T-cell (primary cell): Measurements from ENCODE around the gene GPNMB. TPM values are rescaled to one million over a fixed set of nuclear protein-coding genes. Genes with fewer than 3 reads are reported as not detected.
"Not testable (repeated sequence)": the region's sequence is repeated elsewhere in the genome, so short reads cannot be mapped to it uniquely, and the experiment has no call there.

Source experiments
- ATAC-seq, 4 experiments: fragments of 200-7000 bp in 3 of 4; fragments of 150-1000 bp in 1 of 4; cut with Tn5 transposase; replicated peaks in 1 of 4; 1 replicate in 3 of 4; 2 replicates in 1 of 4; pipeline ENCODE4 v1.10.0; 2021; ENCODE audit warnings: moderate library complexity in 3 of 4, mild to moderate bottlenecking in 2 of 4, moderate number of reproducible peaks in 1 of 4
- CTCF ChIA-PET, 2 donors: fragments of 300-600 bp; sonication (Branson Sonifier 250); formaldehyde crosslinking; loops; one replicate each; lab custom pipeline; 2022; ENCODE audit warnings: antibody characterized with exemption in 2 of 2; lab: Charles Lee
- POLR2A ChIA-PET, 2 donors: fragments of 300-600 bp; sonication (Branson Sonifier 250); formaldehyde crosslinking; loops; one replicate each; lab custom pipeline; 2022; ENCODE audit warnings: antibody characterized with exemption in 2 of 2; lab: Charles Lee
- DNase-seq, 35 experiments: peaks; one replicate each; pipeline versions ENCODE4 v3.0.0 to v3.0.0-alpha.2; 2013 to 2023
- H3K27ac ChIP-seq: one replicate; pipeline ENCODE4 v1.5.1; 2013; ENCODE audit warnings: low read length
- H3K27me3 ChIP-seq, 2 experiments: replicated peaks in 1 of 2; 1 replicate in 1 of 2; 2 replicates in 1 of 2; pipeline versions ENCODE4 v1.6.1 to v1.7.0; 2013; ENCODE audit warnings: low read length in 1 of 2, mixed read lengths in 1 of 2; ENCODE audit not compliant: control insufficient read depth in 2 of 2, insufficient read depth in 2 of 2; ENCODE audit errors: extremely low read depth in 1 of 2
- H3K36me3 ChIP-seq, 2 donors: 1 replicate in 1 of 2; 2 replicates in 1 of 2; pipeline versions ENCODE4 v1.6.1 to v1.7.0; 2013; ENCODE audit warnings: low read length in 1 of 2; ENCODE audit not compliant: control insufficient read depth in 2 of 2, insufficient read depth in 1 of 2; ENCODE audit errors: extremely low read depth in 1 of 2
- H3K4me1 ChIP-seq, 2 experiments: 1 replicate in 1 of 2; 2 replicates in 1 of 2; pipeline versions ENCODE4 v1.6.1 to v1.7.0; 2013; ENCODE audit warnings: low read length in 2 of 2, mixed read lengths in 1 of 2; ENCODE audit not compliant: insufficient read depth in 2 of 2, control insufficient read depth in 1 of 2; ENCODE audit errors: extremely low read depth in 1 of 2
- H3K4me3 ChIP-seq, 2 donors: 1 replicate in 1 of 2; 2 replicates in 1 of 2; pipeline versions ENCODE4 v1.5.1 to v1.7.0; 2013; ENCODE audit warnings: mild to moderate bottlenecking in 2 of 2, low read length in 1 of 2, moderate library complexity in 1 of 2; ENCODE audit not compliant: control insufficient read depth in 1 of 2; ENCODE audit errors: extremely low read depth in 1 of 2
- H3K9me3 ChIP-seq: 2 replicates; pipeline ENCODE4 v1.7.0; 2013
- H3K27ac Mint-ChIP-seq, 2 donors: one replicate each; pipeline ENCODE4 v1.8.0; 2020 to 2021; ENCODE audit warnings: mild to moderate bottlenecking in 2 of 2, mixed read lengths in 2 of 2
- H3K27me3 Mint-ChIP-seq, 2 donors: one replicate each; pipeline ENCODE4 v1.8.0; 2021 to 2022; ENCODE audit warnings: mixed read lengths in 2 of 2
- H3K36me3 Mint-ChIP-seq: one replicate; pipeline ENCODE4 v1.8.0; 2021; ENCODE audit warnings: mixed read lengths
- H3K4me1 Mint-ChIP-seq, 3 donors: one replicate each; pipeline ENCODE4 v1.8.0; 2020 to 2022; ENCODE audit warnings: mixed read lengths in 3 of 3, mild to moderate bottlenecking in 1 of 3
- H3K4me3 Mint-ChIP-seq, 3 donors: one replicate each; pipeline ENCODE4 v1.8.0; 2020 to 2022; ENCODE audit warnings: mild to moderate bottlenecking in 3 of 3, mixed read lengths in 3 of 3, moderate library complexity in 3 of 3
- H3K9me3 Mint-ChIP-seq, 3 donors: one replicate each; pipeline ENCODE4 v1.8.0; 2020 to 2022; ENCODE audit warnings: mixed read lengths in 3 of 3
- WGBS: methylation state at CpG from one replicate; pipeline ENCODE4 v1.1.5; 2013; ENCODE audit warnings: missing lambda C conversion rate; ENCODE audit not compliant: insufficient coverage; 5-methylcytosine and 5-hydroxymethylcytosine counted together
- total RNA-seq, 35 experiments: library from RNA in 6 of 35; stranded (reverse) in 6 of 35; fragments of 120-200 nt in 1 of 35; gene quantifications; one replicate each; pipeline versions ENCODE4 v1.2.1 to v1.2.4 and lab custom pipeline; 2013 to 2026

The GPNMB gene
- total RNA-seq (1 to 10 TPM in 1 of 5 donors, under 1 TPM in 2, not detected in 2; 0.76 to 1.4 (median 0.82) TPM), total RNA-seq (lab: John Stamatoyannopoulos, UW) (0 to 357 (median 0.25) reads per million in 29 experiments)
- total RNA-seq (2013): not detected

- no peak for ATAC-seq
- Histone ChIP-seq H3K27me3 (peaks cover 7 to 35% of the 10 kb centered on the region in 2 experiments), H3K27ac (no peak within 1 kb of the TSS), H3K4me3 (no peak within 1 kb of the TSS), H3K9me3 (no peaks in the 10 kb centered on the region), H3K4me1 (peaks cover 0 to 8% of the 10 kb centered on the region in 2 experiments), H3K36me3 (no peaks in the 10 kb centered on the region)
- ChIA-PET CTCF (no interaction called here), POLR2A (interaction anchor here in 1 of 2 donors (0.5 kb wide), 1 partner anchor 686 kb away, joined by 3 read pairs; no protein-coding TSS in a partner anchor)
- Mint-ChIP-seq H3K27me3 (peaks cover 51 to 70% of the 10 kb centered on the region in 2 donors), H3K4me1 (peaks cover 0 to 3% (median 2%) of the 10 kb centered on the region in 3 donors), H3K4me3 (no peak within 1 kb of the TSS), H3K27ac (peak within 1 kb of the TSS in 1 of 2 donors; percentile 17), H3K36me3 (no peaks in the 10 kb centered on the region), H3K9me3 (peaks cover 2 to 6% (median 6%) of the 10 kb centered on the region in 3 donors)
- 94% methylated on average over 4 of the region's 7 CpGs for WGBS
- no peak for DNase-seq
These were observed at the start of gene GPNMB for GRCh38 chr7:23246555-23246954. TSS of gene GPNMB (plus strand) at chr7:23246775. CDS start at chr7:23246858, 83 bp downstream.

GRCh38 chr7:23197745-23198144 lies 48.8 kb upstream of the GPNMB start:
- not testable (repeated sequence) for H3K4me1 ChIP-seq

GRCh38 chr7:23200331-23200730 lies 46.2 kb upstream of the GPNMB start:
- 100% methylated on average over 1 of the region's 2 CpGs for WGBS
- H3K27ac ChIP-seq: no peak overlapping the region
- ChIA-PET CTCF (interaction anchor here in 1 of 2 donors (0.6 kb wide), 1 partner anchor 340 kb away, joined by 3 read pairs; no protein-coding TSS in a partner anchor), POLR2A (no interaction called here)
- H3K4me1 ChIP-seq: no peaks in the 10 kb centered on the region
- Mint-ChIP-seq H3K4me3 (no peak overlapping the region), H3K27me3 (peaks cover 2 to 3% of the 10 kb centered on the region in 2 donors), H3K36me3 (peaks cover 67% of the 10 kb centered on the region), H3K4me1 (peaks cover 0 to under 1% (median 0%) of the 10 kb centered on the region in 3 donors), H3K27ac (no peak overlapping the region), H3K9me3 (no peaks in the 10 kb centered on the region)
- no peak overlapping the region for H3K4me3 ChIP-seq
- no peaks in the 10 kb centered on the region for H3K27me3 ChIP-seq
- no peak for ATAC-seq
- H3K36me3 ChIP-seq: peaks cover 9 to 41% of the 10 kb centered on the region in 2 donors
- H3K9me3 ChIP-seq: no peaks in the 10 kb centered on the region
- no peak for DNase-seq

More at GRCh38 chr7:23197745-23198144, 48.8 kb upstream of the GPNMB start:
- H3K27me3 Mint-ChIP-seq, ATAC-seq, H3K4me3 ChIP-seq, DNase-seq, H3K9me3 ChIP-seq, H3K27me3 ChIP-seq, CTCF ChIA-PET, H3K4me1 Mint-ChIP-seq, H3K27ac Mint-ChIP-seq, POLR2A ChIA-PET, H3K27ac ChIP-seq, H3K9me3 Mint-ChIP-seq, H3K4me3 Mint-ChIP-seq: not testable (repeated sequence)
- WGBS: 100% methylated on average over 3 of the region's 5 CpGs
- peaks cover 9 to 42% of the 10 kb centered on the region in 2 donors for H3K36me3 ChIP-seq
- H3K36me3 Mint-ChIP-seq: peaks cover 56% of the 10 kb centered on the region

- POLR2A ChIA-PET: interaction anchor here in 1 of 2 donors (0.6 kb wide), 1 partner anchor 1120 kb away, joined by 3 read pairs; no protein-coding TSS in a partner anchor
- Histone ChIP-seq H3K9me3 (no peaks in the 10 kb centered on the region), H3K4me1 (no peaks in the 10 kb centered on the region), H3K27ac (no peak overlapping the region), H3K27me3 (peaks cover 0 to 9% of the 10 kb centered on the region in 2 experiments), H3K4me3 (no peak overlapping the region), H3K36me3 (peaks cover 9 to 24% of the 10 kb centered on the region in 2 donors)
- H3K27ac Mint-ChIP-seq: no peak overlapping the region
- peaks cover 0 to 8% (median 4%) of the 10 kb centered on the region in 3 donors for H3K4me1 Mint-ChIP-seq
- CTCF ChIA-PET: interaction anchor here in 1 of 2 donors (0.6 kb wide), 1 partner anchor 21 kb away, joined by 4 read pairs; no protein-coding TSS in a partner anchor
- DNase-seq (no peak), ATAC-seq (no peak)
- no peak overlapping the region for H3K4me3 Mint-ChIP-seq
- peaks cover 17 to 20% of the 10 kb centered on the region in 2 donors for H3K27me3 Mint-ChIP-seq
- H3K9me3 Mint-ChIP-seq: no peaks in the 10 kb centered on the region
- peaks cover 51% of the 10 kb centered on the region for H3K36me3 Mint-ChIP-seq
- no CpG with 5 or more reads among the region's 1 CpG for WGBS
These were observed 42.3 kb upstream of the GPNMB start for GRCh38 chr7:23204241-23204640.

GRCh38 chr7:23205577-23205908 lies 41.0 kb upstream of the GPNMB start:
- WGBS: no CpG with 5 or more reads among the region's 2 CpGs
- H3K4me1 Mint-ChIP-seq: peaks cover 0 to 8% (median 4%) of the 10 kb centered on the region in 3 donors
- H3K27me3 Mint-ChIP-seq: peaks cover 23 to 24% of the 10 kb centered on the region in 2 donors
- H3K36me3 Mint-ChIP-seq: peaks cover 38% of the 10 kb centered on the region
- peak overlapping the region in 1 of 2 donors; percentile 46 for H3K4me3 ChIP-seq
- no peaks in the 10 kb centered on the region for H3K9me3 ChIP-seq
- no peak overlapping the region for H3K27ac ChIP-seq
- no peak overlapping the region for H3K27ac Mint-ChIP-seq
- CTCF ChIA-PET: no interaction called here
- peaks cover 9 to 12% of the 10 kb centered on the region in 2 donors for H3K36me3 ChIP-seq
- H3K9me3 Mint-ChIP-seq: no peaks in the 10 kb centered on the region
- H3K4me3 Mint-ChIP-seq: peak overlapping the region in 1 of 3 donors; percentile 65
- no peaks in the 10 kb centered on the region for H3K4me1 ChIP-seq
- POLR2A ChIA-PET: no interaction called here
- H3K27me3 ChIP-seq: peaks cover 0 to 9% of the 10 kb centered on the region in 2 experiments
- DNase-seq (no peak), ATAC-seq (no peak)

GRCh38 chr7:23205909-23206767 lies 40.4 kb upstream of the GPNMB start:
- ATAC-seq (peak in 3 of 4 experiments; percentile 51 to 87 (median 73)), DNase-seq (peak in 5 of 35 experiments; percentile 6 to 34 (median 17))
- no peaks in the 10 kb centered on the region for H3K4me1 ChIP-seq
- H3K27ac ChIP-seq: no peak overlapping the region
- Mint-ChIP-seq H3K27me3 (peaks cover 26 to 30% of the 10 kb centered on the region in 2 donors), H3K4me3 (peak overlapping the region in 2 of 3 donors; percentile 13 to 65), H3K9me3 (no peaks in the 10 kb centered on the region), H3K4me1 (peaks cover 0 to 8% (median 4%) of the 10 kb centered on the region in 3 donors), H3K36me3 (peaks cover 33% of the 10 kb centered on the region), H3K27ac (no peak overlapping the region)
- H3K4me3 ChIP-seq: peak overlapping the region in 1 of 2 donors; percentile 46
- 35% methylated on average over 54 of the region's 76 CpGs for WGBS
- H3K36me3 ChIP-seq: peaks cover 7% of the 10 kb centered on the region in 2 donors
- H3K27me3 ChIP-seq: peaks cover 0 to 15% of the 10 kb centered on the region in 2 experiments
- ChIA-PET CTCF (no interaction called here), POLR2A (interaction anchor here in 1 of 2 donors (0.6 kb wide), 1 partner anchor 99 kb away, joined by 4 read pairs; no protein-coding TSS in a partner anchor)
- no peaks in the 10 kb centered on the region for H3K9me3 ChIP-seq
